ENCODE results near the gene ACAN. TPM values are rescaled to one million over a fixed set of nuclear protein-coding genes. Genes with fewer than 3 reads are reported as not detected.

The ACAN gene
- polyA plus RNA-seq (2013) = not detected

DNA sequence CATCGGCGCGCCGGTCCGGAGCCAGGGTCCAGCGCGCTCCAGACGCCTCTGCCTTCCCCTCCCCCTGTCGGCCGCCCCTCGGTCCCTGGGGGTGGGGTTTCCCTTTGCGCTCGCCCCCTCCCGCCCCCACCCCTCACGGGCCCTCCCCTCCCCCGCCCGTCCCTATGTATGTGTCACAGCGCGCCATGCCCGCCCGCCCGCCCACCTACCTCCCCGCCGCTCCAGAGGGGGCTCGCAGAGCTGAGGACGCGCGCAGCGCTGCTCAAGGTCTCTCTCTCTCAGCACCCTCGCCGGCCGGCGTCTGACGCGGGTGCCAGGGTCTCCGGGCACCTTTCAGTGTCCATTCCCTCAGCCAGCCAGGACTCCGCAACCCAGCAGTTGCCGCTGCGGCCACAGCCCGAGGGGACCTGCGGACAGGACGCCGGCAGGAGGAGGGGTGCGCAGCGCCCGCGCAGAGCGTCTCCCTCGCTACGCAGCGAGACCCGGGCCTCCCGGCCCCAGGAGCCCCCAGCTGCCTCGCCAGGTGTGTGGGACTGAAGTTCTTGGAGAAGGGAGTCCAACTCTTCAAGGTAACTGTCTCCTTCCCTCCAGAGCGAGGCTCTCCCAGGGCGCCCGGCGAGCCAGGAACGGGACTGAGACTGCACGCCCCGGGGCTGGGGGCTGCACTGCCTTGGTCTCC lies at the start of gene ACAN:
ACAN (plus strand) TSS at position 196 of the 679 bp plus-strand sequence. CDS start 32,771 bp downstream, outside the sequence.
- no peak within 1 kb of the TSS for H3K27ac ChIP-seq (ENCODE audit: insufficient read depth in 1 of 2, low read depth in 1 of 2, low read length in 2 of 2, poor library complexity in 1 of 2, severe bottlenecking in 2 of 2)
- peaks cover 8 to 93% (median 38%) of the 10 kb centered on the region in 5 experiments for H3K27me3 ChIP-seq (replicated peaks in 2 of 5; ENCODE audit: control insufficient read depth in 4 of 5, insufficient read depth in 5 of 5, low read length in 4 of 5)
- under 1% methylated on average over 34 of the region's 61 CpGs for WGBS (ENCODE audit: insufficient coverage)
- no peaks in the 10 kb centered on the region for H3K9me3 ChIP-seq (ENCODE audit: control extremely low read depth in 1 of 5, control insufficient read depth in 4 of 5, insufficient read depth in 2 of 5, low read depth in 1 of 5, low read length in 4 of 5)
- H3K4me1 ChIP-seq (ENCODE audit: control extremely low read depth in 1 of 4, control insufficient read depth in 4 of 4, insufficient read depth in 4 of 4, low read length in 3 of 4) = peaks cover 0 to 12% (median 5%) of the 10 kb centered on the region in 4 experiments
- ChIA-PET POLR2A (no interaction called here), CTCF (no interaction called here)
- DNase-seq = peak in 1 of 3 donors; percentile 6
- H3K4me3 ChIP-seq (ENCODE audit: control insufficient read depth in 1 of 7, extremely low read depth in 1 of 7, insufficient read depth in 4 of 7, low read depth in 2 of 7, low read length in 6 of 7) = peak within 1 kb of the TSS in 3 of 7 experiments; percentile 40 to 49 (median 42)
- no peaks in the 10 kb centered on the region for H3K36me3 ChIP-seq (ENCODE audit: control insufficient read depth in 4 of 4, insufficient read depth in 4 of 4, low read length in 3 of 4)

DNA sequence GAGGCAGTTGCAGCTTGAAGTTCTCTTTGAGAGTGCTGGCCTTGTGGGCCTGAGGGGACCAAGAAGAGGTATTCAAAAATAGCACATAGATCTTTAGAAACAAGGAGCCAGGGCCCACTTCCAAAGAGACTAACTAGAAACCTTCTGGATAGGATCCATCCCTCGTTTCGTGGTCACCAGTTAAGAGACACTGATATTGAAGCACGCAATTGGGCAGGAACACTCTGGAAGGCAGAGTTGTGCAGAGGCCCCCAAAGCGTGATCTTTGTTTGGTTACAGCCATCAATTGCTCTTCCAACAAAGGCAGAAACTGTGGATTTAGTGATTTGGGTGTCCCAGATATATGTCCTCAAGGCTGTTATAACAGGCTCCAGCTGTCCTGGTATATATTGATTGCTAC lies 46.7 kb upstream of the ACAN start:
- CTCF ChIA-PET = no interaction called here
- H3K4me1 ChIP-seq (ENCODE audit: control extremely low read depth in 1 of 4, control insufficient read depth in 4 of 4, insufficient read depth in 4 of 4, low read length in 3 of 4) = no peaks in the 10 kb centered on the region
- H3K27ac ChIP-seq (ENCODE audit: insufficient read depth in 1 of 2, low read depth in 1 of 2, low read length in 2 of 2, poor library complexity in 1 of 2, severe bottlenecking in 2 of 2) = no peak overlapping the region
- peaks cover 0 to 16% (median 4%) of the 10 kb centered on the region in 5 experiments for H3K27me3 ChIP-seq (replicated peaks in 2 of 5; ENCODE audit: control insufficient read depth in 4 of 5, insufficient read depth in 5 of 5, low read length in 4 of 5)
- POLR2A ChIA-PET = no interaction called here
- DNase-seq = no peak
- peaks cover 0 to 6% (median 1%) of the 10 kb centered on the region in 5 experiments for H3K9me3 ChIP-seq (ENCODE audit: control extremely low read depth in 1 of 5, control insufficient read depth in 4 of 5, insufficient read depth in 2 of 5, low read depth in 1 of 5, low read length in 4 of 5)
- WGBS (ENCODE audit: insufficient coverage) = 96% methylated on average over 4 of the region's 4 CpGs
- no peaks in the 10 kb centered on the region for H3K36me3 ChIP-seq (ENCODE audit: control insufficient read depth in 4 of 4, insufficient read depth in 4 of 4, low read length in 3 of 4)
- no peak overlapping the region for H3K4me3 ChIP-seq (ENCODE audit: control insufficient read depth in 1 of 7, extremely low read depth in 1 of 7, insufficient read depth in 4 of 7, low read depth in 2 of 7, low read length in 6 of 7)

DNA sequence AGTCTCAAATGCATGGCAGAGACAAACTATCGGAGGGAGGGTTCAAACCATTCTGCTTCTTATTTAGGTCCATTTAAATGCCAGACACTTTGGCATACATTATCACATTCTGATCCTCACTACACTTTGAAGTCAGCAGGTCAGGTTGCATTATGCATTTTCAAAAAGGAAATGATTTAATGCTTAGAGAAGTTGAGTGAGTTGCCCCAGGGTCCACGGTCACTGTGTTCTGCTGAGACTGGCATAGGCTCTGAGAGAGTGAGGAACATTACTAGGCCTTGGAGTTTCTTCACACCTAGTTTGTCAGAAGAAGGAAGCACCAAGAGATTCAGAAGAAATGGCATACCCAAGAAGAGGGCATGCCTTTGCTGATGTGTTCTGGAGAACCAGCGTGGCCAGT lies 46.3 kb upstream of the ACAN start:
- H3K4me1 ChIP-seq (ENCODE audit: control extremely low read depth in 1 of 4, control insufficient read depth in 4 of 4, insufficient read depth in 4 of 4, low read length in 3 of 4) = no peaks in the 10 kb centered on the region
- POLR2A ChIA-PET = no interaction called here
- no peak overlapping the region for H3K27ac ChIP-seq (ENCODE audit: insufficient read depth in 1 of 2, low read depth in 1 of 2, low read length in 2 of 2, poor library complexity in 1 of 2, severe bottlenecking in 2 of 2)
- H3K4me3 ChIP-seq (ENCODE audit: control insufficient read depth in 1 of 7, extremely low read depth in 1 of 7, insufficient read depth in 4 of 7, low read depth in 2 of 7, low read length in 6 of 7) = no peak overlapping the region
- CTCF ChIA-PET = no interaction called here
- no peaks in the 10 kb centered on the region for H3K36me3 ChIP-seq (ENCODE audit: control insufficient read depth in 4 of 4, insufficient read depth in 4 of 4, low read length in 3 of 4)
- H3K9me3 ChIP-seq (ENCODE audit: control extremely low read depth in 1 of 5, control insufficient read depth in 4 of 5, insufficient read depth in 2 of 5, low read depth in 1 of 5, low read length in 4 of 5) = peaks cover 0 to 6% (median 1%) of the 10 kb centered on the region in 5 experiments
- H3K27me3 ChIP-seq (replicated peaks in 2 of 5; ENCODE audit: control insufficient read depth in 4 of 5, insufficient read depth in 5 of 5, low read length in 4 of 5) = peaks cover 0 to 16% (median 3%) of the 10 kb centered on the region in 5 experiments
- no peak for DNase-seq
- WGBS (ENCODE audit: insufficient coverage) = 100% methylated on average over 3 of the region's 3 CpGs

DNA sequence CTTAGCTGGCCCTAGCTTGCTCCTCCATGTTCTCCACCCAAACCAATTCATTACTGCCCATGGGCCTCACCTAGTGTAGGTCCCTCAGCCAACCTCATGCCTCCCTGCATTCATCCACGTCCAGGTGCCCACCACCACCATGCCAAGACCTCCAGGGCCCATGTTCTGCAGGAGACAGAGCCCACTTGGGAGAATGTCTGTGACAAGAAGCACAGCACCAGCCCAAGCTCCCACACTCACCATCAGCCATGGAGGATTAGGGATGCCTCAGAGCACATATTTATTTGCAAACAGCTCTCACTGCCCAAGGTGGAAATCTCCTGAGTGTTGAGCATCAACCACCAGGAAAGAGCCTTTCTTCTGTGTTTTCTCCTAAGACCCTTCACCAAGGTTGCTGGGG lies 43.4 kb upstream of the ACAN start:
- no peak overlapping the region for H3K4me3 ChIP-seq (ENCODE audit: control insufficient read depth in 1 of 7, extremely low read depth in 1 of 7, insufficient read depth in 4 of 7, low read depth in 2 of 7, low read length in 6 of 7)
- WGBS (ENCODE audit: insufficient coverage) = no CpG with 5 or more reads among the region's 1 CpG
- peaks cover 0 to 6% (median 1%) of the 10 kb centered on the region in 5 experiments for H3K9me3 ChIP-seq (ENCODE audit: control extremely low read depth in 1 of 5, control insufficient read depth in 4 of 5, insufficient read depth in 2 of 5, low read depth in 1 of 5, low read length in 4 of 5)
- H3K4me1 ChIP-seq (ENCODE audit: control extremely low read depth in 1 of 4, control insufficient read depth in 4 of 4, insufficient read depth in 4 of 4, low read length in 3 of 4) = no peaks in the 10 kb centered on the region
- H3K36me3 ChIP-seq (ENCODE audit: control insufficient read depth in 4 of 4, insufficient read depth in 4 of 4, low read length in 3 of 4) = no peaks in the 10 kb centered on the region
- H3K27ac ChIP-seq (ENCODE audit: insufficient read depth in 1 of 2, low read depth in 1 of 2, low read length in 2 of 2, poor library complexity in 1 of 2, severe bottlenecking in 2 of 2) = no peak overlapping the region
- H3K27me3 ChIP-seq (replicated peaks in 2 of 5; ENCODE audit: control insufficient read depth in 4 of 5, insufficient read depth in 5 of 5, low read length in 4 of 5) = peaks cover 2 to 11% (median 4%) of the 10 kb centered on the region in 5 experiments
- CTCF ChIA-PET = no interaction called here
- POLR2A ChIA-PET = no interaction called here
- no peak for DNase-seq

DNA sequence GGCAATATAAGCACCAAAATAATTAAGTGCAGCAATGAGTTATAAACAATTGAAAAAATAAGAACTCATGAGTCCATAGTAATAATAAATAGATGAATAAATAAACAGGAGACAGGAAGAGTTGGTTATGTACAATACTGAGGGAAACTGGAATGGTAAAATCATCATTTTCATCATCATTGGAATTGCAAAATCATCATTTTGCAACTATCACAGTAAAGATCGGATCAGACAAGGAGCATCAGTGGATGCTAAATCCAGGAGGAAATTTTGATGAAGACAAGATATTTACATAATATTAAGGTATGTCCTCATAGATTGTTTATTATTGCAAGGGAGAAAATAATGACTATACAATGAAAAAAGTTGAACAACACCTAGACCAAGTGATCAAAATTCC lies 38.8 kb upstream of the ACAN start:
- ChIA-PET CTCF (no interaction called here), POLR2A (no interaction called here)
- Histone ChIP-seq H3K27ac (ENCODE audit: insufficient read depth in 1 of 2, low read depth in 1 of 2, low read length in 2 of 2, poor library complexity in 1 of 2, severe bottlenecking in 2 of 2) (no peak overlapping the region), H3K27me3 (replicated peaks in 2 of 5; ENCODE audit: control insufficient read depth in 4 of 5, insufficient read depth in 5 of 5, low read length in 4 of 5) (peaks cover 8 to 49% (median 14%) of the 10 kb centered on the region in 5 experiments), H3K4me3 (ENCODE audit: control insufficient read depth in 1 of 7, extremely low read depth in 1 of 7, insufficient read depth in 4 of 7, low read depth in 2 of 7, low read length in 6 of 7) (no peak overlapping the region), H3K36me3 (ENCODE audit: control insufficient read depth in 4 of 4, insufficient read depth in 4 of 4, low read length in 3 of 4) (no peaks in the 10 kb centered on the region), H3K9me3 (ENCODE audit: control extremely low read depth in 1 of 5, control insufficient read depth in 4 of 5, insufficient read depth in 2 of 5, low read depth in 1 of 5, low read length in 4 of 5) (peaks cover 0 to 15% (median 1%) of the 10 kb centered on the region in 5 experiments), H3K4me1 (ENCODE audit: control extremely low read depth in 1 of 4, control insufficient read depth in 4 of 4, insufficient read depth in 4 of 4, low read length in 3 of 4) (peaks cover 0 to 1% (median 0%) of the 10 kb centered on the region in 4 experiments)
- WGBS (ENCODE audit: insufficient coverage) = no CpG with 5 or more reads among the region's 1 CpG
- no peak for DNase-seq

DNA sequence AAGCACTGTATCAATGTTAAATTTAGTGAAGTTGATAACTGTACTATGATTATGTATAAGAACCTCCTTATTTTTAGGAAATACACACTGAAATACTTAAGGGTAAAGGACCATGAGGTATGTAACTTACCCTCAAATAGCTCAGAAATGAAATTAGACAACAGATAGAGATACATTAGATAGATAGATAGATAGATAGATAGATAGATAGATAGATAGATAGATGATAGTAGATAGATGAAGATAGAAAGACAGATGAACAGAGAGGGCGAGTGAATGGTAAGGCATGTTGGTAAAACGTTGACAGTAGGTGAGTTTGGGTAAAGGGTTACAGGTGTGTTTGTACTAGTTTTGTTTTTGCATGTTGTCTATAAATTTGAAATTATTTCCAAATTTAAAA lies 38.0 kb upstream of the ACAN start:
- Histone ChIP-seq H3K4me1 (ENCODE audit: control extremely low read depth in 1 of 4, control insufficient read depth in 4 of 4, insufficient read depth in 4 of 4, low read length in 3 of 4) (peaks cover 0 to 2% (median 0%) of the 10 kb centered on the region in 4 experiments), H3K4me3 (ENCODE audit: control insufficient read depth in 1 of 7, extremely low read depth in 1 of 7, insufficient read depth in 4 of 7, low read depth in 2 of 7, low read length in 6 of 7) (no peak overlapping the region), H3K36me3 (ENCODE audit: control insufficient read depth in 4 of 4, insufficient read depth in 4 of 4, low read length in 3 of 4) (no peaks in the 10 kb centered on the region), H3K27ac (ENCODE audit: insufficient read depth in 1 of 2, low read depth in 1 of 2, low read length in 2 of 2, poor library complexity in 1 of 2, severe bottlenecking in 2 of 2) (no peak overlapping the region), H3K9me3 (ENCODE audit: control extremely low read depth in 1 of 5, control insufficient read depth in 4 of 5, insufficient read depth in 2 of 5, low read depth in 1 of 5, low read length in 4 of 5) (peaks cover 1 to 23% (median 6%) of the 10 kb centered on the region in 5 experiments), H3K27me3 (replicated peaks in 2 of 5; ENCODE audit: control insufficient read depth in 4 of 5, insufficient read depth in 5 of 5, low read length in 4 of 5) (peaks cover 11 to 55% (median 17%) of the 10 kb centered on the region in 5 experiments)
- CTCF ChIA-PET = no interaction called here
- POLR2A ChIA-PET = no interaction called here
- WGBS (ENCODE audit: insufficient coverage) = 100% methylated on average over 1 of the region's 2 CpGs
- DNase-seq = no peak

DNA sequence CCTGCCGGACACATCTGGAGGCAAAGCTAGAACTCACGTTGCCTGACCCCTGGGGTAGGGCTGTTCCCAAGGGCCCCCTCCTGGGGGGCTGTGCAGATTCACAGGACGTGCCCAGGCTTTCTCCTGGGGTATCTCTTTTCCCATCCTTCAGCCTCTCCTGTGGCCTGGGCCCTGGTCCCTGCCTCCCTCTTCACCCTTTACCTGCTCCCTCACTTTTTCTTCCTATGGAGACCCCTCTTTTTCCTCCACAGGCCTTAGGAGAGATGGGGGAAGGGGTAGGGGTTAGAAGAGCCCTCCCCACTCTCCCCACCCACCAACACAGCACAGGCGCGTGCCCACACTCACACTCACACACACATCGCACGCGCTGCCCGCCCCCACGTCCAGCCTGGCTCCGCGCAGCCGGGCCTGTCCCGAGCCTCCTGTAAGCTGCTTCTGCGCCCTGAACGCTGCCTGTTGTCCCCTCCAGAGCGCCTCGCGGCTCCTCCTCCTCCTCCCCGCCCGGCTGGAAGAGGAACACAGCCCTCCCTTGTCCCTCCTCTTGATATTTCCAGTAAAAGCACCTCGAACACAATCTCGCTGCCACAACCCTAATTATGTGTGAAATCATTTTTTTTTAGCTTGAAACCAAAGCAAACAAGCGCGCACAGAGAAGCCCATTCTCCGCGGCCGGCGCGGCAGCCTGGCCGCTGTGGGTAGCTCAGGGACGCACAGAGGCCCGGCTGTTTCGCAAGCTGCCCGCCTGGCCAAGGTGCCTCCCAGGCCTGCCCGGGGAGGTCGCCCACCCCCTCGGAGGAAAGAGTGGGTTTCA lies 33.9 kb upstream of the ACAN start:
- H3K9me3 ChIP-seq (ENCODE audit: control extremely low read depth in 1 of 5, control insufficient read depth in 4 of 5, insufficient read depth in 2 of 5, low read depth in 1 of 5, low read length in 4 of 5) = peaks cover 2 to 22% (median 13%) of the 10 kb centered on the region in 5 experiments
- peak in 1 of 3 donors; percentile 5 for DNase-seq
- H3K36me3 ChIP-seq (ENCODE audit: control insufficient read depth in 4 of 4, insufficient read depth in 4 of 4, low read length in 3 of 4) = no peaks in the 10 kb centered on the region
- ChIA-PET POLR2A (no interaction called here), CTCF (interaction anchor here (1.2 kb wide), 1 partner anchor 8 kb away, joined by 3 read pairs; no protein-coding TSS in a partner anchor)
- no peak overlapping the region for H3K27ac ChIP-seq (ENCODE audit: insufficient read depth in 1 of 2, low read depth in 1 of 2, low read length in 2 of 2, poor library complexity in 1 of 2, severe bottlenecking in 2 of 2)
- H3K27me3 ChIP-seq (replicated peaks in 2 of 5; ENCODE audit: control insufficient read depth in 4 of 5, insufficient read depth in 5 of 5, low read length in 4 of 5) = peaks cover 13 to 56% (median 15%) of the 10 kb centered on the region in 5 experiments
- 18% methylated on average over 26 of the region's 38 CpGs for WGBS (ENCODE audit: insufficient coverage)
- H3K4me3 ChIP-seq (ENCODE audit: control insufficient read depth in 1 of 7, extremely low read depth in 1 of 7, insufficient read depth in 4 of 7, low read depth in 2 of 7, low read length in 6 of 7) = peak overlapping the region in 3 of 7 experiments; percentile 36 to 55 (median 36)
- peaks cover 0 to 2% (median 0%) of the 10 kb centered on the region in 4 experiments for H3K4me1 ChIP-seq (ENCODE audit: control extremely low read depth in 1 of 4, control insufficient read depth in 4 of 4, insufficient read depth in 4 of 4, low read length in 3 of 4)

All from common myeloid progenitor, CD34-positive (primary cell).